ENCODE data around the gene OVOL2.
"Not testable (repeated sequence)": the region's sequence is repeated elsewhere in the genome, so short reads cannot be mapped to it uniquely, and the experiment has no call there.

Gene OVOL2

DNA sequence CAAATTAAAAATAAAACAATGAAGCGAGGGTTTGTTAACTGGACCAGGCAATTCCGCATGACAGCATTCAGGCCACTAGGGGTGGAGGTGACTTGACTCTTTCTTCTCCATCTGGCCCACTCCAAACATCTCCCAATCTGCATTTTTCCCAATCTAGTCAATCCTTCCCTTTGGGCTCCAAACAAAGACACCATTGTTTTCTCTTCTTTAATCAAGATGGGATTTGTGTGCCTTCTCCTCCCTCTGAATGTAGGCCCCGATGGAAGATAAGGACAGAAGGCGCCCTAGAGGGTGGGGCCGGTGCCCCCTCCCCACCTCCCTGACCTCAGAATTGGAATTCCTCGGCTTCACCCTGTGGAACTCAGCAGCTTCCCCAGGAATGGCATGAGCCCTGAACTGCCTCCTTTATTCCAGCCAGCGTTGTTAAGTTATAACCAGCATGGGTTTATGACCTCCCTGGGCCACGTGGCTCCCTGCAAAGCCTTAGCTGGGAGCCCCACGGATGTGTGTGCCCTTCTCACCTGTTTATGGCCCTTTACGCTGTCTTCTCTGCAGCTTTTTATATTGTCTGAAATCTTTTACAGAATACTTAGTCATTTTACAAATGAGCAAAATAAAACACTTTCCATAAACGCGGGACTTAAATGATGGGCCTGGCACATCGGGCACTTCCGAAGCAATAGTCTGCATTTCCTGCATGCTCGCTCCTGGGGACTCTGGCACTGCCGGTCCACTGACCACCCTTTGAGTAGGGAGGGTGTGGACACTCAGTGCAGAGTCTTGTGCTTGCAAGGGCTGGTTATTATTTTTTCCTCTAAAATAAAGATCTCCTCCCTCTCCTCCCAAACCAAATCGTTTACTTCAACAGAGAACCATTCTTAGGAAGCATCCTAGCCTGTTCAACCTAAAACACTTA is 24.5 kb downstream of the OVOL2 start:
- no peaks in the 10 kb centered on the region for H3K36me3 ChIP-seq (ENCODE audit: insufficient read depth)
- H3K27ac ChIP-seq: no peak overlapping the region
- no peaks in the 10 kb centered on the region for H3K27me3 ChIP-seq (ENCODE audit: insufficient read depth, low read depth)
- H2AFZ ChIP-seq (ENCODE audit: low read depth): no peak overlapping the region
- H3K4me3 ChIP-seq (IDR thresholded peaks at IDR 0.05; ENCODE audit: insufficient read depth, low read depth, low read length): no peak overlapping the region
- H3K4me1 ChIP-seq (ENCODE audit: low read depth, poor library complexity, severe bottlenecking): no peaks in the 10 kb centered on the region
- no peaks in the 10 kb centered on the region for H3K79me2 ChIP-seq (ENCODE audit: insufficient read depth, low read depth)
- H3K4me2 ChIP-seq: no peak overlapping the region
- no peak overlapping the region for H3K9ac ChIP-seq
- TF ChIP-seq, protein P1, sequence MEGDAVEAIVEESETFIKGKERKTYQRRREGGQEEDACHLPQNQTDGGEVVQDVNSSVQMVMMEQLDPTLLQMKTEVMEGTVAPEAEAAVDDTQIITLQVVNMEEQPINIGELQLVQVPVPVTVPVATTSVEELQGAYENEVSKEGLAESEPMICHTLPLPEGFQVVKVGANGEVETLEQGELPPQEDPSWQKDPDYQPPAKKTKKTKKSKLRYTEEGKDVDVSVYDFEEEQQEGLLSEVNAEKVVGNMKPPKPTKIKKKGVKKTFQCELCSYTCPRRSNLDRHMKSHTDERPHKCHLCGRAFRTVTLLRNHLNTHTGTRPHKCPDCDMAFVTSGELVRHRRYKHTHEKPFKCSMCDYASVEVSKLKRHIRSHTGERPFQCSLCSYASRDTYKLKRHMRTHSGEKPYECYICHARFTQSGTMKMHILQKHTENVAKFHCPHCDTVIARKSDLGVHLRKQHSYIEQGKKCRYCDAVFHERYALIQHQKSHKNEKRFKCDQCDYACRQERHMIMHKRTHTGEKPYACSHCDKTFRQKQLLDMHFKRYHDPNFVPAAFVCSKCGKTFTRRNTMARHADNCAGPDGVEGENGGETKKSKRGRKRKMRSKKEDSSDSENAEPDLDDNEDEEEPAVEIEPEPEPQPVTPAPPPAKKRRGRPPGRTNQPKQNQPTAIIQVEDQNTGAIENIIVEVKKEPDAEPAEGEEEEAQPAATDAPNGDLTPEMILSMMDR (conservative IDR thresholded peaks at IDR 0.05; ENCODE audit: low read depth, low read length): no peak
- no peaks in the 10 kb centered on the region for H4K20me1 ChIP-seq (ENCODE audit: insufficient read depth)

- Histone ChIP-seq H3K27ac (no peak overlapping the region), H3K79me2 (ENCODE audit: insufficient read depth, low read depth) (no peaks in the 10 kb centered on the region), H3K4me2 (no peak overlapping the region), H3K4me1 (ENCODE audit: low read depth, poor library complexity, severe bottlenecking) (no peaks in the 10 kb centered on the region), H3K4me3 (IDR thresholded peaks at IDR 0.05; ENCODE audit: insufficient read depth, low read depth, low read length) (no peak overlapping the region), H4K20me1 (ENCODE audit: insufficient read depth) (no peaks in the 10 kb centered on the region), H3K27me3 (ENCODE audit: insufficient read depth, low read depth) (no peaks in the 10 kb centered on the region), H3K9ac (no peak overlapping the region), H3K36me3 (ENCODE audit: insufficient read depth) (no peaks in the 10 kb centered on the region), H2AFZ (ENCODE audit: low read depth) (no peak overlapping the region)
- TF ChIP-seq, protein P1 (conservative IDR thresholded peaks at IDR 0.05; ENCODE audit: low read depth, low read length): no peak
Observed at GRCh38 chr20:18031888-18032509, 25.7 kb downstream of the OVOL2 start.

DNA sequence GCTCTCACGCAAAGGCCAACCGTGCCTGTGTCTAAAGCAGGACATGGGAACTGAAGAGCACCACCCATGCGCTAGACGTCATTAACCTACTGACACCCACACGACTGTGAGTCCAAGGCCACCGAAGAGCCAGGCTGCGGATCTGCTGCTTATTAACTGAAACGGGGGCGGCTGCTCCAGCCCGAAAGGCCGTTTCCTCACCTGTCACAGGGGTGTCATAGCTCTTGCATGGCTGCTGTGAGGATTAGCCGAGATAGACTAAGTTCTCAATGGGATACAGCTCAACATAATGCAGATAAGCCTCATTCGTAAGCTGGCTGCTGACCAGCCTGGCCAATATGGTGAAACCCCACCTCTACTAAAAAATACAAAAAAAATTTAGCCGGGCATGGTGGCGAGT is 26.7 kb downstream of the OVOL2 start:
- H3K4me2 ChIP-seq: no peak overlapping the region
- no peaks in the 10 kb centered on the region for H3K36me3 ChIP-seq (ENCODE audit: insufficient read depth)
- H4K20me1 ChIP-seq (ENCODE audit: insufficient read depth): no peaks in the 10 kb centered on the region
- no peaks in the 10 kb centered on the region for H3K4me1 ChIP-seq (ENCODE audit: low read depth, poor library complexity, severe bottlenecking)
- H3K79me2 ChIP-seq (ENCODE audit: insufficient read depth, low read depth): no peaks in the 10 kb centered on the region
- TF ChIP-seq, protein P1 (conservative IDR thresholded peaks at IDR 0.05; ENCODE audit: low read depth, low read length): no peak
- no peak overlapping the region for H2AFZ ChIP-seq (ENCODE audit: low read depth)
- H3K9ac ChIP-seq: no peak overlapping the region
- H3K27ac ChIP-seq: no peak overlapping the region
- no peaks in the 10 kb centered on the region for H3K27me3 ChIP-seq (ENCODE audit: insufficient read depth, low read depth)
- no peak overlapping the region for H3K4me3 ChIP-seq (IDR thresholded peaks at IDR 0.05; ENCODE audit: insufficient read depth, low read depth, low read length)

- Histone ChIP-seq H3K4me1 (ENCODE audit: low read depth, poor library complexity, severe bottlenecking) (no peaks in the 10 kb centered on the region), H3K27ac (no peak overlapping the region), H3K36me3 (ENCODE audit: insufficient read depth) (no peaks in the 10 kb centered on the region), H3K27me3 (ENCODE audit: insufficient read depth, low read depth) (no peaks in the 10 kb centered on the region), H3K4me2 (no peak overlapping the region), H3K9ac (no peak overlapping the region), H3K4me3 (IDR thresholded peaks at IDR 0.05; ENCODE audit: insufficient read depth, low read depth, low read length) (no peak overlapping the region), H3K79me2 (ENCODE audit: insufficient read depth, low read depth) (no peaks in the 10 kb centered on the region), H4K20me1 (ENCODE audit: insufficient read depth) (no peaks in the 10 kb centered on the region), H2AFZ (ENCODE audit: low read depth) (no peak overlapping the region)
- TF ChIP-seq, protein P1 (conservative IDR thresholded peaks at IDR 0.05; ENCODE audit: low read depth, low read length): no peak
Observed at GRCh38 chr20:18030020-18030419, 27.7 kb downstream of the OVOL2 start.

GRCh38 chr20:18027011-18027410 is 30.7 kb downstream of the OVOL2 start:
- not testable (repeated sequence) for H4K20me1 ChIP-seq (ENCODE audit: insufficient read depth); H3K4me3 ChIP-seq (IDR thresholded peaks at IDR 0.05; ENCODE audit: insufficient read depth, low read depth, low read length); H3K4me2 ChIP-seq; H3K4me1 ChIP-seq (ENCODE audit: low read depth, poor library complexity, severe bottlenecking); H3K79me2 ChIP-seq (ENCODE audit: insufficient read depth, low read depth); H3K27ac ChIP-seq; H3K9ac ChIP-seq; H2AFZ ChIP-seq (ENCODE audit: low read depth); H3K36me3 ChIP-seq (ENCODE audit: insufficient read depth); H3K27me3 ChIP-seq (ENCODE audit: insufficient read depth, low read depth)
